HEK293 (cell line): ENCODE measurements around the gene CHMP4B.

ENCODE experiments used
- CTCF ChIA-PET: fragments of 350-600 bp; formaldehyde crosslinking; extraction: SDS; loops from one replicate; lab custom pipeline; 2021; ENCODE audit warnings: antibody characterized with exemption; lab: Yijun Ruan, JAX
- POLR2A ChIA-PET: fragments of 300-600 bp; formaldehyde crosslinking; extraction: SDS; loops from one replicate; lab custom pipeline; 2020; ENCODE audit warnings: antibody characterized with exemption, inconsistent platforms; lab: Yijun Ruan, JAX
- H3K27ac ChIP-seq: fragments of 200-500 bp; sonication (Bioruptor generic); 2 replicates; pipeline ENCODE4 v1.5.1; 2014; ENCODE audit warnings: low read depth, low read length, control low read depth, inconsistent platforms; ENCODE audit errors: extremely low read depth
- H3K36me3 ChIP-seq, 2 experiments: fragments of 200-500 bp in 1 of 2; sonication (Bioruptor generic) in 1 of 2; 1 replicate in 1 of 2; 2 replicates in 1 of 2; pipeline ENCODE4 v1.5.1; 2014 to 2017; ENCODE audit warnings: inconsistent platforms in 2 of 2, low read length in 2 of 2; ENCODE audit not compliant: control insufficient read depth in 2 of 2, insufficient read depth in 1 of 2
- H3K4me1 ChIP-seq: fragments of 200-500 bp; sonication (Bioruptor generic); 2 replicates; pipeline ENCODE4 v1.5.1; 2014; ENCODE audit warnings: mild to moderate bottlenecking, low read length, inconsistent platforms; ENCODE audit not compliant: control insufficient read depth, insufficient read depth
- H3K4me3 ChIP-seq: 2 replicates; pipeline ENCODE4 v1.5.1; 2011; ENCODE audit warnings: low read depth, mild to moderate bottlenecking, control low read depth, low read length, moderate library complexity
- H3K9me3 ChIP-seq: fragments of 200-500 bp; sonication (Bioruptor generic); 2 replicates; pipeline ENCODE4 v1.5.1; 2014; ENCODE audit warnings: low read depth, low read length, inconsistent platforms; ENCODE audit not compliant: control insufficient read depth, insufficient read depth
- EGR2 ChIP-seq: fragments of 450-650 bp; formaldehyde crosslinking; IDR thresholded peaks from 2 replicates; pipeline ENCODE4 v1.5.1; 2016; ENCODE audit warnings: low read depth, missing biosample characterization, missing genetic modification characterization
- FEZF1 ChIP-seq: fragments of 450-650 bp; formaldehyde crosslinking; IDR thresholded peaks from 2 replicates; pipeline ENCODE4 v1.5.1; 2016; ENCODE audit warnings: missing biosample characterization, missing genetic modification characterization
- GLI2 ChIP-seq: fragments of 450-650 bp; formaldehyde crosslinking; IDR thresholded peaks from 2 replicates; pipeline ENCODE4; 2017; ENCODE audit warnings: missing biosample characterization, missing genetic modification characterization, low read depth, borderline replicate concordance
- HIC1 ChIP-seq: fragments of 450-650 bp; formaldehyde crosslinking; IDR thresholded peaks from 2 replicates; pipeline ENCODE4 v1.5.1; 2016; ENCODE audit warnings: missing biosample characterization, missing genetic modification characterization
- HOXA7 ChIP-seq: sonication (generic); formaldehyde crosslinking; IDR thresholded peaks from 2 replicates; pipeline ENCODE4 v1.8.1; 2022; ENCODE audit warnings: missing genetic modification reagents, borderline replicate concordance
- IKZF3 ChIP-seq: fragments of 450-650 bp; IDR thresholded peaks from 2 replicates; pipeline ENCODE4 v1.5.0; 2018; ENCODE audit warnings: missing biosample characterization, mild to moderate bottlenecking, missing genetic modification characterization, moderate library complexity
- KLF10 ChIP-seq: fragments of 450-650 bp; IDR thresholded peaks from 2 replicates; pipeline ENCODE4 v1.5.1; 2018; ENCODE audit warnings: missing biosample characterization, mild to moderate bottlenecking, missing genetic modification characterization
- PRDM1 ChIP-seq: fragments of 450-650 bp; formaldehyde crosslinking; IDR thresholded peaks from 2 replicates; pipeline ENCODE4; 2016; ENCODE audit warnings: missing biosample characterization, missing genetic modification characterization
- SCRT1 ChIP-seq: fragments of 450-650 bp; formaldehyde crosslinking; IDR thresholded peaks from 2 replicates; pipeline ENCODE4 v1.5.1; 2016; ENCODE audit warnings: missing biosample characterization, missing genetic modification characterization, borderline replicate concordance
- SP3 ChIP-seq: fragments of 450-650 bp; formaldehyde crosslinking; IDR thresholded peaks from 2 replicates; pipeline ENCODE4 v1.5.1; 2016; ENCODE audit warnings: missing biosample characterization, missing genetic modification characterization
- YY1 ChIP-seq: fragments of 450-650 bp; formaldehyde crosslinking; IDR thresholded peaks from 2 replicates; pipeline ENCODE4 v1.5.1; 2018; ENCODE audit warnings: missing biosample characterization, missing genetic modification characterization
- YY2 ChIP-seq: fragments of 450-650 bp; formaldehyde crosslinking; IDR thresholded peaks from 2 replicates; pipeline ENCODE4 v1.5.1; 2016; ENCODE audit warnings: missing biosample characterization, missing genetic modification characterization
- ZBTB17 ChIP-seq: fragments of 450-650 bp; formaldehyde crosslinking; IDR thresholded peaks from 2 replicates; pipeline ENCODE4 v1.5.1; 2016; ENCODE audit warnings: missing biosample characterization, missing genetic modification characterization
- ZNF121 ChIP-seq: fragments of 450-650 bp; formaldehyde crosslinking; IDR thresholded peaks from 2 replicates; pipeline ENCODE4 v1.5.1; 2016; ENCODE audit warnings: missing biosample characterization, missing genetic modification characterization
- ZNF157 ChIP-seq: fragments of 450-650 bp; formaldehyde crosslinking; IDR thresholded peaks from 2 replicates; pipeline ENCODE4 v1.5.1; 2016; ENCODE audit warnings: missing biosample characterization, missing genetic modification characterization
- ZNF324 ChIP-seq: fragments of 450-650 bp; formaldehyde crosslinking; IDR thresholded peaks from 2 replicates; pipeline ENCODE4 v1.5.1; 2016; ENCODE audit warnings: missing biosample characterization, missing genetic modification characterization
- ZNF350 ChIP-seq: fragments of 450-650 bp; formaldehyde crosslinking; IDR thresholded peaks from 2 replicates; pipeline ENCODE4 v1.5.0; 2017; ENCODE audit warnings: missing biosample characterization, mild to moderate bottlenecking, missing genetic modification characterization
- ZNF561 ChIP-seq: fragments of 450-650 bp; IDR thresholded peaks from 2 replicates; pipeline ENCODE4 v1.5.1; 2018; ENCODE audit warnings: missing biosample characterization, missing genetic modification characterization, borderline replicate concordance
- ZNF623 ChIP-seq: fragments of 450-650 bp; formaldehyde crosslinking; IDR thresholded peaks from 2 replicates; pipeline ENCODE4 v1.5.1; 2016; ENCODE audit warnings: missing biosample characterization, missing genetic modification characterization
- ZNF670 ChIP-seq: fragments of 450-650 bp; formaldehyde crosslinking; IDR thresholded peaks from 2 replicates; pipeline ENCODE4 v1.5.1; 2016; ENCODE audit warnings: missing biosample characterization, missing genetic modification characterization, low read depth
- ZNF76 ChIP-seq: fragments of 450-650 bp; formaldehyde crosslinking; IDR thresholded peaks from 2 replicates; pipeline ENCODE4; 2016; ENCODE audit warnings: low read depth, missing biosample characterization, missing genetic modification characterization, borderline replicate concordance
- ZSCAN23 ChIP-seq: fragments of 450-650 bp; formaldehyde crosslinking; IDR thresholded peaks from 2 replicates; pipeline ENCODE4 v1.5.1; 2016; ENCODE audit warnings: missing biosample characterization, missing genetic modification characterization
- TF ChIP-seq, protein P1 (sequence below): fragments of 450-650 bp; formaldehyde crosslinking; IDR thresholded peaks from 2 replicates; pipeline ENCODE4 v1.5.1; 2016; ENCODE audit warnings: missing biosample characterization, missing genetic modification characterization
- TF ChIP-seq, protein P2 (sequence below): fragments of 450-650 bp; formaldehyde crosslinking; IDR thresholded peaks from 2 replicates; pipeline ENCODE4 v1.5.0; 2017; ENCODE audit warnings: missing biosample characterization, missing genetic modification characterization, borderline replicate concordance

Gene CHMP4B

GRCh38 chr20:33810885-33811775, at the start of gene CHMP4B (continued):
- TF ChIP-seq, protein P1, sequence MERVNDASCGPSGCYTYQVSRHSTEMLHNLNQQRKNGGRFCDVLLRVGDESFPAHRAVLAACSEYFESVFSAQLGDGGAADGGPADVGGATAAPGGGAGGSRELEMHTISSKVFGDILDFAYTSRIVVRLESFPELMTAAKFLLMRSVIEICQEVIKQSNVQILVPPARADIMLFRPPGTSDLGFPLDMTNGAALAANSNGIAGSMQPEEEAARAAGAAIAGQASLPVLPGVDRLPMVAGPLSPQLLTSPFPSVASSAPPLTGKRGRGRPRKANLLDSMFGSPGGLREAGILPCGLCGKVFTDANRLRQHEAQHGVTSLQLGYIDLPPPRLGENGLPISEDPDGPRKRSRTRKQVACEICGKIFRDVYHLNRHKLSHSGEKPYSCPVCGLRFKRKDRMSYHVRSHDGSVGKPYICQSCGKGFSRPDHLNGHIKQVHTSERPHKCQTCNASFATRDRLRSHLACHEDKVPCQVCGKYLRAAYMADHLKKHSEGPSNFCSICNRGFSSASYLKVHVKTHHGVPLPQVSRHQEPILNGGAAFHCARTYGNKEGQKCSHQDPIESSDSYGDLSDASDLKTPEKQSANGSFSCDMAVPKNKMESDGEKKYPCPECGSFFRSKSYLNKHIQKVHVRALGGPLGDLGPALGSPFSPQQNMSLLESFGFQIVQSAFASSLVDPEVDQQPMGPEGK (tag by site-specific recombination), result 0 out of 2 replicates have a peak, but pooled peaks have one; percentile 62
- peak; percentile 85 for TF ChIP-seq ZBTB17 (tag by site-specific recombination)
- TF ChIP-seq ZNF670 (tag by site-specific recombination), result no peak
- peak; percentile 82 for TF ChIP-seq FEZF1 (tag by site-specific recombination)
- TF ChIP-seq ZNF157 (tag by site-specific recombination), result no peak
- 0 out of 2 replicates have a peak, but pooled peaks have one; percentile 24 for TF ChIP-seq ZNF324 (tag by site-specific recombination)
- peak; percentile 60; the same call in 1 of the 2 replicates for TF ChIP-seq IKZF3
- peak; percentile 94 for TF ChIP-seq KLF10 (tag by site-specific recombination)
- TF ChIP-seq ZNF561, result peak; percentile 61; the same call in 1 of the 2 replicates
- no peak for TF ChIP-seq ZNF623 (tag by site-specific recombination)
- peak; percentile 95 for TF ChIP-seq SP3
- TF ChIP-seq EGR2 (tag by site-specific recombination), result peak; percentile 85

GRCh38 chr20:33761698-33762250, 49.4 kb upstream of the CHMP4B start:
- ChIA-PET CTCF (no interaction called here), POLR2A (no interaction called here)
- no peak for TF ChIP-seq ZNF670 (tag by site-specific recombination)
- Histone ChIP-seq H3K27ac (no peak overlapping the region), H3K4me1 (no peaks in the 10 kb centered on the region), H3K36me3 (no peaks in the 10 kb centered on the region), H3K4me3 (no peak overlapping the region), H3K9me3 (no peaks in the 10 kb centered on the region)

DNA sequence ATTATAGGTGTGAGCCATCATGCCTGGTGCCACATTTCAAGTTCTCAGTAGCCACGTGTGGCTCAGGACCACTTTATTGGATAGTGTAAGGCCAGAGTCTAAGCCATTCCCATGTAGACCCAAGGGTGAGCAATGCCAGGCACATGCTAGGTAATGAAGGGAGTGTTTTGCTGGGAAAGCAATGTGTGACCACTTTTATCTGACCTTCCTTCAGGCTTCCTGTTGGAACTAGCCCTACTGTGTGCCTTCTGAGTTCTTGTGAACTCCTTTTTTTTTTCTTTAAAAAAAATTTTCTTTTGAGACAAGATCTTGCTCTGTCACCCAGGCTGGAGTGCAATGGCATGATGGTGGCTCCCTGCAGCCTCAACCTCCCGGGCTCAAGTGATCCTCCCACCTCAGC, 46.0 kb upstream of the CHMP4B start:
- no peak for TF ChIP-seq HIC1
- TF ChIP-seq YY1 (tag by site-specific recombination), result no peak
- TF ChIP-seq SCRT1, result no peak
- TF ChIP-seq ZNF76 (tag by site-specific recombination), result no peak
- no peak for TF ChIP-seq ZNF350 (tag by site-specific recombination)
- TF ChIP-seq, protein P2, sequence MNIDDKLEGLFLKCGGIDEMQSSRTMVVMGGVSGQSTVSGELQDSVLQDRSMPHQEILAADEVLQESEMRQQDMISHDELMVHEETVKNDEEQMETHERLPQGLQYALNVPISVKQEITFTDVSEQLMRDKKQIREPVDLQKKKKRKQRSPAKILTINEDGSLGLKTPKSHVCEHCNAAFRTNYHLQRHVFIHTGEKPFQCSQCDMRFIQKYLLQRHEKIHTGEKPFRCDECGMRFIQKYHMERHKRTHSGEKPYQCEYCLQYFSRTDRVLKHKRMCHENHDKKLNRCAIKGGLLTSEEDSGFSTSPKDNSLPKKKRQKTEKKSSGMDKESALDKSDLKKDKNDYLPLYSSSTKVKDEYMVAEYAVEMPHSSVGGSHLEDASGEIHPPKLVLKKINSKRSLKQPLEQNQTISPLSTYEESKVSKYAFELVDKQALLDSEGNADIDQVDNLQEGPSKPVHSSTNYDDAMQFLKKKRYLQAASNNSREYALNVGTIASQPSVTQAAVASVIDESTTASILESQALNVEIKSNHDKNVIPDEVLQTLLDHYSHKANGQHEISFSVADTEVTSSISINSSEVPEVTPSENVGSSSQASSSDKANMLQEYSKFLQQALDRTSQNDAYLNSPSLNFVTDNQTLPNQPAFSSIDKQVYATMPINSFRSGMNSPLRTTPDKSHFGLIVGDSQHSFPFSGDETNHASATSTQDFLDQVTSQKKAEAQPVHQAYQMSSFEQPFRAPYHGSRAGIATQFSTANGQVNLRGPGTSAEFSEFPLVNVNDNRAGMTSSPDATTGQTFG (tag by site-specific recombination), result no peak
- no peak for TF ChIP-seq ZSCAN23 (tag by site-specific recombination)
- no peak for TF ChIP-seq HOXA7 (CRISPR knock-in tag)
- TF ChIP-seq ZNF121 (tag by site-specific recombination), result no peak
- TF ChIP-seq GLI2 (tag by site-specific recombination), result no peak
- no peak for TF ChIP-seq ZNF670 (tag by site-specific recombination)
- TF ChIP-seq YY2 (tag by site-specific recombination), result no peak
- TF ChIP-seq PRDM1 (tag by site-specific recombination), result no peak
- Histone ChIP-seq H3K9me3 (no peaks in the 10 kb centered on the region), H3K4me1 (no peaks in the 10 kb centered on the region), H3K36me3 (peaks cover 0 to 3% of the 10 kb centered on the region in 2 experiments; a peak in 1 of 3 replicates), H3K27ac (no peak overlapping the region), H3K4me3 (no peak overlapping the region)
- POLR2A ChIA-PET, result no interaction called here
- CTCF ChIA-PET, result no interaction called here
